ENCODE results near the gene TRAPPC10. TPM values are rescaled to one million over a fixed set of nuclear protein-coding genes. Genes with fewer than 3 reads are reported as not detected.

TRAPPC10 gene
- total and polyA plus RNA-seq, 10 of the 15 experiments (the other 5 are each of a cell fraction or from before 2014, with no cell fraction given): 1.1 to 39.6 (median 28.2) TPM

DNA sequence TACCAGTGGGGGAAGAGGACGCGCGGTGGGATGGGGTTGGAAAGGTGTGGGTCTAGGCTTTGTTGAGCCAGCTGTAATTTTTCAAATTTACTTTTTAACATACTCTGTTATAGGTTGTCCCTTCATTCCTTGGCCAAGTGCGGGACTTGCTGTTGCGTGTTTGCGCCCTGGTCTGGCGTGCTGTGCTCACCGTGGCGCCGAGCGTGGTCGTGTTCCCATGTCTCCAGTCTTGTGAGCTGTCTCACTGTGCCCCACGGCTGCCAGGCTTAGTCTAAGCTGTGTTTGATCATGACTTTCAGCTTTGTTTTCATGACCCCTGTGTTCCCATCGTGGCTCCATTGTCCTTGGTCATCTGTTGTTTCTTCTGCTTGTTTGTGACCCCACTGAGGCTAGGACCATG, 26.0 kb downstream of the TRAPPC10 start:
- Histone ChIP-seq H2AFZ (ENCODE audit: control insufficient read depth, low read depth, low read length) (no peak overlapping the region), H3K4me2 (ENCODE audit: control insufficient read depth, insufficient read depth) (no peak overlapping the region), H3K27ac (ENCODE audit: control insufficient read depth, insufficient read depth) (no peak overlapping the region), H3K4me3 (no peak overlapping the region), H3K4me1 (ENCODE audit: control insufficient read depth, insufficient read depth, low read length) (no peaks in the 10 kb centered on the region), H3K9me3 (replicated peaks; ENCODE audit: control insufficient read depth, insufficient read depth, low read length) (no peaks in the 10 kb centered on the region), H3K36me3 (ENCODE audit: control insufficient read depth in 2 of 2, insufficient read depth in 2 of 2, low read length in 1 of 2) (peaks cover 26 to 28% of the 10 kb centered on the region in 2 experiments), H4K20me1 (ENCODE audit: control insufficient read depth, insufficient read depth) (no peaks in the 10 kb centered on the region), H3K9ac (ENCODE audit: control insufficient read depth, insufficient read depth, low read length) (no peak overlapping the region), H3K27me3 (replicated peaks in 1 of 2; ENCODE audit: control insufficient read depth in 2 of 2, insufficient read depth in 2 of 2, low read length in 1 of 2) (no peaks in the 10 kb centered on the region), H3K79me2 (ENCODE audit: control insufficient read depth, insufficient read depth, low read length) (peaks cover 7% of the 10 kb centered on the region)
- in situ Hi-C loops (cut with MboI): no loop called here
- ATAC-seq: no peak
- BruUV-seq (replicated peaks): no TSS peak
- RAD21 ChIA-PET (ENCODE audit: unreplicated experiment): no interaction called here
- FAIRE-seq: no peak
- intact Hi-C loops (cut with micrococcal nuclease; ENCODE audit: unreplicated experiment): no loop called here
- POLR2A ChIA-PET: no interaction called here
- over 99% methylated on average over 13 of the region's 14 CpGs for WGBS (ENCODE audit: insufficient coverage, insufficient replicate concordance, low lambda C conversion rate, missing lambda C conversion rate)
- no peak for DNase-seq (ENCODE audit: low read depth, low spot score)
- TF ChIP-seq MXI1 (IDR thresholded peaks at IDR 0.05; ENCODE audit: low read depth, low read length): no peak
- TF ChIP-seq NFYB (IDR thresholded peaks at IDR 0.05; ENCODE audit: insufficient read depth, low read depth, low read length): no peak
- no peak for TF ChIP-seq CHD1 (IDR thresholded peaks at IDR 0.05; ENCODE audit: low read depth, low read length)
- no peak for TF ChIP-seq YY1 (IDR thresholded peaks at IDR 0.05; ENCODE audit: low read depth, low read length)
- TF ChIP-seq, protein P1, sequence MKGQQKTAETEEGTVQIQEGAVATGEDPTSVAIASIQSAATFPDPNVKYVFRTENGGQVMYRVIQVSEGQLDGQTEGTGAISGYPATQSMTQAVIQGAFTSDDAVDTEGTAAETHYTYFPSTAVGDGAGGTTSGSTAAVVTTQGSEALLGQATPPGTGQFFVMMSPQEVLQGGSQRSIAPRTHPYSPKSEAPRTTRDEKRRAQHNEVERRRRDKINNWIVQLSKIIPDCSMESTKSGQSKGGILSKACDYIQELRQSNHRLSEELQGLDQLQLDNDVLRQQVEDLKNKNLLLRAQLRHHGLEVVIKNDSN (IDR thresholded peaks at IDR 0.05; ENCODE audit: borderline replicate concordance, extremely low read length, insufficient read depth, low read depth, low read length): no peak
- TF ChIP-seq NR2F1 (conservative IDR thresholded peaks at IDR 0.05): no peak
- TF ChIP-seq RB1 (IDR thresholded peaks at IDR 0.05; ENCODE audit: borderline replicate concordance): no peak
- no peak for TF ChIP-seq ZNF384 (IDR thresholded peaks at IDR 0.05; ENCODE audit: borderline replicate concordance, low read depth, low read length)
- TF ChIP-seq, protein P2, sequence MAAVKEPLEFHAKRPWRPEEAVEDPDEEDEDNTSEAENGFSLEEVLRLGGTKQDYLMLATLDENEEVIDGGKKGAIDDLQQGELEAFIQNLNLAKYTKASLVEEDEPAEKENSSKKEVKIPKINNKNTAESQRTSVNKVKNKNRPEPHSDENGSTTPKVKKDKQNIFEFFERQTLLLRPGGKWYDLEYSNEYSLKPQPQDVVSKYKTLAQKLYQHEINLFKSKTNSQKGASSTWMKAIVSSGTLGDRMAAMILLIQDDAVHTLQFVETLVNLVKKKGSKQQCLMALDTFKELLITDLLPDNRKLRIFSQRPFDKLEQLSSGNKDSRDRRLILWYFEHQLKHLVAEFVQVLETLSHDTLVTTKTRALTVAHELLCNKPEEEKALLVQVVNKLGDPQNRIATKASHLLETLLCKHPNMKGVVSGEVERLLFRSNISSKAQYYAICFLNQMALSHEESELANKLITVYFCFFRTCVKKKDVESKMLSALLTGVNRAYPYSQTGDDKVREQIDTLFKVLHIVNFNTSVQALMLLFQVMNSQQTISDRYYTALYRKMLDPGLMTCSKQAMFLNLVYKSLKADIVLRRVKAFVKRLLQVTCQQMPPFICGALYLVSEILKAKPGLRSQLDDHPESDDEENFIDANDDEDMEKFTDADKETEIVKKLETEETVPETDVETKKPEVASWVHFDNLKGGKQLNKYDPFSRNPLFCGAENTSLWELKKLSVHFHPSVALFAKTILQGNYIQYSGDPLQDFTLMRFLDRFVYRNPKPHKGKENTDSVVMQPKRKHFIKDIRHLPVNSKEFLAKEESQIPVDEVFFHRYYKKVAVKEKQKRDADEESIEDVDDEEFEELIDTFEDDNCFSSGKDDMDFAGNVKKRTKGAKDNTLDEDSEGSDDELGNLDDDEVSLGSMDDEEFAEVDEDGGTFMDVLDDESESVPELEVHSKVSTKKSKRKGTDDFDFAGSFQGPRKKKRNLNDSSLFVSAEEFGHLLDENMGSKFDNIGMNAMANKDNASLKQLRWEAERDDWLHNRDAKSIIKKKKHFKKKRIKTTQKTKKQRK (IDR thresholded peaks at IDR 0.05; ENCODE audit: low read depth, low read length): no peak
- no peak for TF ChIP-seq SRF (IDR thresholded peaks at IDR 0.05; ENCODE audit: low read depth in 2 of 2, low read length in 2 of 2)
- TF ChIP-seq, protein P3, sequence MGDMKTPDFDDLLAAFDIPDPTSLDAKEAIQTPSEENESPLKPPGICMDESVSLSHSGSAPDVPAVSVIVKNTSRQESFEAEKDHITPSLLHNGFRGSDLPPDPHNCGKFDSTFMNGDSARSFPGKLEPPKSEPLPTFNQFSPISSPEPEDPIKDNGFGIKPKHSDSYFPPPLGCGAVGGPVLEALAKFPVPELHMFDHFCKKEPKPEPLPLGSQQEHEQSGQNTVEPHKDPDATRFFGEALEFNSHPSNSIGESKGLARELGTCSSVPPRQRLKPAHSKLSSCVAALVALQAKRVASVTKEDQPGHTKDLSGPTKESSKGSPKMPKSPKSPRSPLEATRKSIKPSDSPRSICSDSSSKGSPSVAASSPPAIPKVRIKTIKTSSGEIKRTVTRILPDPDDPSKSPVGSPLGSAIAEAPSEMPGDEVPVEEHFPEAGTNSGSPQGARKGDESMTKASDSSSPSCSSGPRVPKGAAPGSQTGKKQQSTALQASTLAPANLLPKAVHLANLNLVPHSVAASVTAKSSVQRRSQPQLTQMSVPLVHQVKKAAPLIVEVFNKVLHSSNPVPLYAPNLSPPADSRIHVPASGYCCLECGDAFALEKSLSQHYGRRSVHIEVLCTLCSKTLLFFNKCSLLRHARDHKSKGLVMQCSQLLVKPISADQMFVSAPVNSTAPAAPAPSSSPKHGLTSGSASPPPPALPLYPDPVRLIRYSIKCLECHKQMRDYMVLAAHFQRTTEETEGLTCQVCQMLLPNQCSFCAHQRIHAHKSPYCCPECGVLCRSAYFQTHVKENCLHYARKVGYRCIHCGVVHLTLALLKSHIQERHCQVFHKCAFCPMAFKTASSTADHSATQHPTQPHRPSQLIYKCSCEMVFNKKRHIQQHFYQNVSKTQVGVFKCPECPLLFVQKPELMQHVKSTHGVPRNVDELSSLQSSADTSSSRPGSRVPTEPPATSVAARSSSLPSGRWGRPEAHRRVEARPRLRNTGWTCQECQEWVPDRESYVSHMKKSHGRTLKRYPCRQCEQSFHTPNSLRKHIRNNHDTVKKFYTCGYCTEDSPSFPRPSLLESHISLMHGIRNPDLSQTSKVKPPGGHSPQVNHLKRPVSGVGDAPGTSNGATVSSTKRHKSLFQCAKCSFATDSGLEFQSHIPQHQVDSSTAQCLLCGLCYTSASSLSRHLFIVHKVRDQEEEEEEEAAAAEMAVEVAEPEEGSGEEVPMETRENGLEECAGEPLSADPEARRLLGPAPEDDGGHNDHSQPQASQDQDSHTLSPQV (IDR thresholded peaks at IDR 0.05): no peak
- TF ChIP-seq, protein P4, sequence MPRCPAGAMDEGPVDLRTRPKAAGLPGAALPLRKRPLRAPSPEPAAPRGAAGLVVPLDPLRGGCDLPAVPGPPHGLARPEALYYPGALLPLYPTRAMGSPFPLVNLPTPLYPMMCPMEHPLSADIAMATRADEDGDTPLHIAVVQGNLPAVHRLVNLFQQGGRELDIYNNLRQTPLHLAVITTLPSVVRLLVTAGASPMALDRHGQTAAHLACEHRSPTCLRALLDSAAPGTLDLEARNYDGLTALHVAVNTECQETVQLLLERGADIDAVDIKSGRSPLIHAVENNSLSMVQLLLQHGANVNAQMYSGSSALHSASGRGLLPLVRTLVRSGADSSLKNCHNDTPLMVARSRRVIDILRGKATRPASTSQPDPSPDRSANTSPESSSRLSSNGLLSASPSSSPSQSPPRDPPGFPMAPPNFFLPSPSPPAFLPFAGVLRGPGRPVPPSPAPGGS (IDR thresholded peaks at IDR 0.05; ENCODE audit: borderline replicate concordance, insufficient read depth, low read depth, low read length, poor library complexity, severe bottlenecking): no peak
- no peak for TF ChIP-seq DPF2 (IDR thresholded peaks at IDR 0.05)
- TF ChIP-seq HCFC1 (IDR thresholded peaks at IDR 0.05; ENCODE audit: low read length): no peak
- SMC1A ChIA-PET (ENCODE audit: uncharacterized antibody, unreplicated experiment): interaction anchor here (0.6 to 1.3 kb wide), 2 partner anchors 18 to 24 kb away, joined by 3 to 4 read pairs; no protein-coding TSS in a partner anchor
- CTCF ChIA-PET: interaction anchor here (1.5 kb wide), 1 partner anchor 13 kb away, joined by 4 read pairs; no protein-coding TSS in a partner anchor

Data from GM12878 (cell line).